BE2C (cell line): ENCODE measurements around the gene SYNJ2BP. TPM values are rescaled to one million over a fixed set of nuclear protein-coding genes. Genes with fewer than 3 reads are reported as not detected.

ENCODE experiments used
- DNase-seq: peaks from one replicate; pipeline ENCODE4 v3.0.0-alpha.2; 2020
- H3K27me3 ChIP-seq: fragments of 250-450 bp; sonication (Bioruptor Pico); 2 replicates; pipeline ENCODE4 v1.5.1; 2020; ENCODE audit warnings: mild to moderate bottlenecking
- H3K36me3 ChIP-seq: fragments of 250-450 bp; sonication (Bioruptor Pico); 2 replicates; pipeline ENCODE4 v1.5.1; 2020; ENCODE audit warnings: mild to moderate bottlenecking
- H3K4me1 ChIP-seq: fragments of 250-450 bp; sonication (Bioruptor Pico); 2 replicates; pipeline ENCODE4 v1.5.1; 2020
- H3K4me3 ChIP-seq: 2 replicates; pipeline ENCODE4 v1.5.1; 2011; ENCODE audit warnings: low read depth, low read length
- H3K9me3 ChIP-seq: fragments of 250-450 bp; sonication (Bioruptor Pico); 2 replicates; pipeline ENCODE4 v1.5.1; 2020
- polyA plus RNA-seq: library from polyadenylated mRNA; unstranded; fragments of >200 nt; gene quantifications from one replicate; pipeline ENCODE4 v1.2.1, GENCODE V29; 2012; ENCODE audit warnings: low read depth, missing spikeins; ENCODE audit not compliant: insufficient read length, insufficient read depth
- TF ChIP-seq, protein P1 (sequence below): IDR thresholded peaks from 2 replicates; pipeline ENCODE4 v1.5.1; 2012; ENCODE audit warnings: mild to moderate bottlenecking, low read depth, low read length

SYNJ2BP gene, protein sequence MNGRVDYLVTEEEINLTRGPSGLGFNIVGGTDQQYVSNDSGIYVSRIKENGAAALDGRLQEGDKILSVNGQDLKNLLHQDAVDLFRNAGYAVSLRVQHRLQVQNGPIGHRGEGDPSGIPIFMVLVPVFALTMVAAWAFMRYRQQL
- 10.8 TPM for polyA plus RNA-seq

DNA sequence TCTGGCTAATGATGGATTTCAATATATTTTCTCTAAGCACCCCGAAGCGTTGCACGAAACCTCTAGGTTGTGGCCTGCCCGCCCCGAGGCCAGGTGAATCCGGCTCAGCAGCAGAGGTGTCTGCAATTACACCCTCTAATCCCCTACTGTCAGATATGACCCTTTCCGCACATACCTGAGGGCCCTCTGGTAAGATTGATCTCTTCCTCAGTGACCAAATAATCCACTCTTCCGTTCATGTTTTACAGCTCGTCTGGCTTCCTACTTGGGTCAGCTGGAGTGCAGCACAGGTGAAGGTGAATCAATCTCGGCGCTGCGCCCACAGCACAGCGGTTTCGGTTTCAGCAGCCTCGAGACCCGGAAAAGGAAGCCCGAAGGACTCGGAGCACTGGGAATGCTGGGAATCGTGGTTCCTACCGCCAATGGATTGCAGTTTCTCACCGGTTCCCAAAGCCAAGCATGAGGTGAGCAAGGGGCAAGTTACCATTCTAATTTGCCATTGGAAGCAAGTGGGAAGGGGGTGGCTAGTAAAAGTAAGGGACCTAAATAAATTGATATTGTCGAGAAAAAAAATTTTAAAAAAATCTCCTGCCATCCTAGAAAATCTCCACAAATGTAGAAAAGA lies at the start of gene SYNJ2BP:
Gene SYNJ2BP, minus strand, starts transcription at position 366 of the 625 bp plus-strand sequence. Its CDS starts 127 bp downstream, at position 239.
- Histone ChIP-seq H3K9me3 (no peaks in the 10 kb centered on the region), H3K4me1 (no peaks in the 10 kb centered on the region), H3K4me3 (peak within 1 kb of the TSS; percentile 100), H3K27me3 (no peaks in the 10 kb centered on the region), H3K36me3 (no peaks in the 10 kb centered on the region)
- peak; percentile 65 for DNase-seq
- TF ChIP-seq, protein P1, sequence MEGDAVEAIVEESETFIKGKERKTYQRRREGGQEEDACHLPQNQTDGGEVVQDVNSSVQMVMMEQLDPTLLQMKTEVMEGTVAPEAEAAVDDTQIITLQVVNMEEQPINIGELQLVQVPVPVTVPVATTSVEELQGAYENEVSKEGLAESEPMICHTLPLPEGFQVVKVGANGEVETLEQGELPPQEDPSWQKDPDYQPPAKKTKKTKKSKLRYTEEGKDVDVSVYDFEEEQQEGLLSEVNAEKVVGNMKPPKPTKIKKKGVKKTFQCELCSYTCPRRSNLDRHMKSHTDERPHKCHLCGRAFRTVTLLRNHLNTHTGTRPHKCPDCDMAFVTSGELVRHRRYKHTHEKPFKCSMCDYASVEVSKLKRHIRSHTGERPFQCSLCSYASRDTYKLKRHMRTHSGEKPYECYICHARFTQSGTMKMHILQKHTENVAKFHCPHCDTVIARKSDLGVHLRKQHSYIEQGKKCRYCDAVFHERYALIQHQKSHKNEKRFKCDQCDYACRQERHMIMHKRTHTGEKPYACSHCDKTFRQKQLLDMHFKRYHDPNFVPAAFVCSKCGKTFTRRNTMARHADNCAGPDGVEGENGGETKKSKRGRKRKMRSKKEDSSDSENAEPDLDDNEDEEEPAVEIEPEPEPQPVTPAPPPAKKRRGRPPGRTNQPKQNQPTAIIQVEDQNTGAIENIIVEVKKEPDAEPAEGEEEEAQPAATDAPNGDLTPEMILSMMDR: no peak

DNA sequence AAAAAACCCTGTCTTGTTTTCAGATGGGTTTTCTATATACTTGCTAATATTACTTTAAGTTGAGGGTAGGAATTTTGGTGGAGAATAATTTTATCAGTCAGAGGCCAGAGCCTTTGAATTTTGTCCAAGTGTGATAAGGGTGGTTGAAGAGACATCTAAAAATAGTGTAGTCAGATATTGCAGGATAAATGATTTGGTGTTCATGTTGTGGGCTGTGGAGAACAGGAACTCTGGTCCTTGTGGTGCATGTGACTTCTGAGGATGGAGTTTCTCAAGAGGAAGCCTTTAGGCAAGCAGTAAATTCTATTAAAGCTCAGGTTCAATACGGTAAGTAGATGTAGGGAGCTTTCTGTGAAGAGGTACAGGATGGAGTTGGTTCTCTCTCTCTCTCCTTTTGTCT lies 37.8 kb upstream of the SYNJ2BP start:
- DNase-seq: no peak
- Histone ChIP-seq H3K36me3 (no peaks in the 10 kb centered on the region), H3K9me3 (no peaks in the 10 kb centered on the region), H3K27me3 (no peaks in the 10 kb centered on the region), H3K4me1 (no peaks in the 10 kb centered on the region), H3K4me3 (no peak overlapping the region)
- TF ChIP-seq, protein P1: no peak

DNA sequence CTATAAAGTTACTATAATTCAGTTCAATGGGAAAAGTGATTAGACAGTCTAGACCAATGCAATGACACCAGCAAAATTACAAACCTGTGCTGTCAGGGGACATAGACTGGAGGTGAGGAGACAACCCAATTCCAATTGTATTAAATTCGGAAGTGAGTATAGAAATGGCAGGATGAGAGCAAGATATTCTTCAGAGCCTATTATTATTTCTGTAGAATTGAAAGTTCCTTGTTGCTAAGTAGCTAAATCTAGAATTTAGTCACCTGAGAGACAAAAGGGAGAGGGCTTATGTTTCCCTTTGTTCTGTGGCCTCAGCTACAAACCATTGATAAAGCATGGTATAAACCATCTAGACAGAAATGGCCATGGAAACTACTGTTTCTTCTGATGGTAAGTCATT lies 35.0 kb upstream of the SYNJ2BP start, which contains the start of gene ADAM21:
Gene ADAM21, plus strand, starts transcription at position 301 of the 400 bp plus-strand sequence. CDS start 5,326 bp downstream, outside the sequence.
- Histone ChIP-seq H3K9me3 (no peaks in the 10 kb centered on the region), H3K4me3 (no peak within 1 kb of the TSS), H3K27me3 (no peaks in the 10 kb centered on the region), H3K4me1 (no peaks in the 10 kb centered on the region), H3K36me3 (no peaks in the 10 kb centered on the region)
- DNase-seq: no peak
- TF ChIP-seq, protein P1: no peak

DNA sequence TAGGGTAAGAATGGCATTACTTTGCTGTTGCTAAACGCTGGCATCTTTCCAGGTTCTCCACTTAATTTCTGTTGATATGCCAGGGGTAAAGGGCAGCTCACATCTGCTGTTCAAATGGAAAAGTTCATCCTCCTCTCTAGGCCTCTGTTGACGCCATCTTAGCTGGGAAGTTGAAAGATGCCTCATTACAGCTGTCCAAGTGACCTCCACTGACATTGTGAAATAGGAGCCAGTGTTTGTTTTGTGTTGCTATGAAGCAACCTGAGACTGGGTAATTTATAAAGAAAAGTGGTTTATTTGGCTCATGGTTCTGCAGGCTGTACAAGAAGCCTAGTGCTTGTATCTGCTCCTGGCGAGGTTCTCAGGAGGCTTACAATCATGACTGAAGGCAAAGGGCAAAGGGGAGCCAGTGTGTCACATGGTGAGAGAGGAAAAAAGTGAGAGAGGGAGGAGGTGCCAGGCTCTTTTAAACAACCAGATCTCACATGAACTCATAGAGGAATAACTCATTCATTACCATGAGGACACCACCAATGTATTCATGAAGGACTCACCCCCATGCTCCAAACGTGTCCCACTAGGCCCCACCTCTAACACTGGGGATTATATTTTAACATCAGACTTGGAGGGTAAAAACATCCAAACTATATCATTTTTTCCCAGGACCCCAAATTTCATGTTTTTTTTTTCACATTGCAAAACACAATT lies 31.9 kb upstream of the SYNJ2BP start:
- TF ChIP-seq, protein P1: no peak
- H3K4me3 ChIP-seq: no peak overlapping the region
- H3K9me3 ChIP-seq: no peaks in the 10 kb centered on the region
- no peaks in the 10 kb centered on the region for H3K27me3 ChIP-seq
- no peak for DNase-seq
- H3K36me3 ChIP-seq: no peaks in the 10 kb centered on the region
- no peaks in the 10 kb centered on the region for H3K4me1 ChIP-seq

DNA sequence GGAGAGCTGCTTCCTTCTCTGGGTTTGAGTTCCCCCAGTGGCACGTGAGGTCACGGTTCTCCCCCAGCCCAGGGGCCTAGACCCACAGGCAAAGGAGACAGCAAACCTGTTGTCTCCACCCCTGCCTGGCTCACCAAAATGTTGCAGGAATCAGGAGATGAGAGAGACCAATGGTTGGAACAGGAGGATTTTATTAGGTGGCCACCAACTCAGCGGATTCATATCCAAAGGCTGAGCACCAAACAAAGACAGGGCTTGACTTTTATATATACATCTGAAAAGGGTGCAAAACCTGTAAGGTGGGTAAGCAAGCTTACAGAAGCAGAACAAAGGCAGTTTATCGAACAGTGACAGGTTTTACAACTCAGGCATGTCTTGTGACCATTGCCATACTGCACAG lies 25.9 kb upstream of the SYNJ2BP start:
- no peaks in the 10 kb centered on the region for H3K4me1 ChIP-seq
- 0 out of 2 replicates have a peak, but pooled peaks cover 2% of the 10 kb centered on the region for H3K9me3 ChIP-seq
- DNase-seq: no peak
- H3K4me3 ChIP-seq: no peak overlapping the region
- H3K36me3 ChIP-seq: no peaks in the 10 kb centered on the region
- TF ChIP-seq, protein P1: no peak
- H3K27me3 ChIP-seq: no peaks in the 10 kb centered on the region

DNA sequence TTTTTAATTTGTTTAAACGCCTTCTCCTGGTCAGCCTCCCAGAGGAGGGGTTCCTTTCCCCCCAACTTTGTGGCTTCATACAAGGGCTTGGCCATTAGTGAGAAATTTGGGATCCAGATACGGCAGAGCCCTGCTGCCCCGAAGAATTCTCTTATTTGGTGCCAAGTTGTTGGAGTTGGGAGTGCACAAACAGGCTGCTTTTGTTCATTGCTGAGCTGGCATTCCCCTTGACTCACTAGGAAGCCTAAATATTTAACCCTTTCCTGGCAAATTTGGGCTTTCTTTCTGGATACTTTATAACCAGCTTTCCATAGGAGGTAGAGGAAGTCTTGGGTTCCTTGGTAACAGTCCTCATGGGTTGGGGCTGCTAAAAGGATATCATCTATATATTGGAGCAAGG lies 24.8 kb upstream of the SYNJ2BP start:
- Histone ChIP-seq H3K9me3 (0 out of 2 replicates have a peak, but pooled peaks cover 2% of the 10 kb centered on the region), H3K4me3 (no peak overlapping the region), H3K27me3 (no peaks in the 10 kb centered on the region), H3K4me1 (no peaks in the 10 kb centered on the region), H3K36me3 (no peaks in the 10 kb centered on the region)
- TF ChIP-seq, protein P1: no peak
- no peak for DNase-seq
